Right forelimb (tissue), 1 donor: ENCODE measurements around the gene GZMH.
"Not testable (repeated sequence)": the region's sequence is repeated elsewhere in the genome, so short reads cannot be mapped to it uniquely, and the experiment has no call there.

Experiments
- DNase-seq: peaks from one replicate; pipeline ENCODE4 v3.0.0-alpha.2; 2018

Gene GZMH

DNA sequence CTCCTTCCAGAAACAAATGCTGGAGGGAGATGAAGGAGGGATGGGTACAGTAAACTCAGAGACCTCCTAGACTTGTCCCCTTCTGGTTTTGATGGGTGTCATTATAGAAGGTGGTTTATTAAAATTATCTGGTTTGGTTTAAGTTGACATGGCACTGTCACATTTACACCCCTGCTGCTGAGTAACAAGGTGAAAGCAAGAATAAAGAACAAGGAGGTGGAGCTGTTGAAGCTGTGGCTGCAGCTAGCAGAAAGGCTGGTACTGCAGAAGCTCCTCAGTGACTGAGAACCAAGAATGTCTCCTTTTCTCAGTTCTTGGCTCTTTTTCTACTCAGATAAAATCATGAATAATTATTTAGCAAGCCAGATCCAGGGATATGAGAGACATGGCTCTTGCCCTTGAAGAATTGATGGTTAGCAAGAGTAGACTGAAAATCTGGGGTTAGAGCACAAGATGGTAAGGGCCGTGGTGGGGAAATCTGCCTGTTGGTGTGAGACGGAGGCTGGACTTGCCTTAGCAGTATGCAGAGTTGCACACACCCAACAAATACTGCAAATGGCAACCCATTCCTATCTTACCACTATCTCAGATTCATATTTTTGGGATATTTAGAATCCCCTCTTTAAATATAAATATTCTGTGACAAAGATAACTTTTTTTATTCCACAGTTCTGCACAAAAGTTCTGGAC is at the start of gene GZMH:
Gene GZMH, minus strand, starts transcription at position 31 of the 690 bp plus-strand sequence. CDS start 72 bp downstream, outside the sequence.
- DNase-seq, result no peak

DNA sequence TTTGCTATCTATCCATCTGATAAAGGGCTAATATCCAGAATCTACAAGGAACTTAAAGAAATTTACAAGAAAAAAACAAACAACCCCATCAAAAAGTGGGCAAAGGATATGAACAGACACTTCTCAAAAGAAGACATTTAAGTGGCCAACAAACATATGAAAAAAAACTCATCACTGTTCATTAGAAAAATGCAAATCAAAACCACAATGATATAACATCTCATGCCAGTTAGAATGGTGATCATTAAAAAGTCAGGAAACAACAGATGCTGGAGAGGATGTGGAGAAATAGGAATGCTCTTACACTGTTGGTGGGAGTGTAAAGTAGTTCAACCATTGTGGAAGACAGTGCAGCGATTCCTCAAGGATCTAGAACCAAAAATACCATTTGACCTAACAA is 38.9 kb upstream of the GZMH start:
- not testable (repeated sequence) for DNase-seq

GRCh38 chr14:24639905-24640304 is 30.4 kb upstream of the GZMH start:
- no peak for DNase-seq

- DNase-seq, result no peak
Observed at GRCh38 chr14:24639270-24639669, 29.8 kb upstream of the GZMH start.

DNA sequence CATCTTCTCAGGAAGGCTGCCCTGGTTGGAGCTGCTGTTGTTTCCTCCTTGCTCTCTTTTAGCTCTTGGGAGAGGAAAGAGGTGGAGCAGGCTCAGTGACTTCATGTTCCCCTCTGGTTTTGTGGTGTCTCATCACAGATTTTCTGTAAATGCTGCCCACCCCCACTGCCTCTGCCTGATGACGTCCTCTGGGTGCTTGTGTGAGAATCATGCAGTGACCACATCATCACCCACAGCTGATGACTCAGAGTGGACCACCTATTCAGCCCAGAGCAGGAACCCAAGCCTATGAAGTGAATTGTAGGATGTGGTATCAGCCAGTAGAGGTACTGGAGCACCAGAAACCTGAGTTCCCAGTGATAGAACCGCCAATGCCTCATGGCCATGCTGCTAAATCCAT is 24.7 kb upstream of the GZMH start, which contains the start of gene GZMB:
Gene GZMB, minus strand, starts transcription at position 33 of the 400 bp plus-strand sequence. Its CDS starts 30 bp downstream, at position 3.
- no peak for DNase-seq

DNA sequence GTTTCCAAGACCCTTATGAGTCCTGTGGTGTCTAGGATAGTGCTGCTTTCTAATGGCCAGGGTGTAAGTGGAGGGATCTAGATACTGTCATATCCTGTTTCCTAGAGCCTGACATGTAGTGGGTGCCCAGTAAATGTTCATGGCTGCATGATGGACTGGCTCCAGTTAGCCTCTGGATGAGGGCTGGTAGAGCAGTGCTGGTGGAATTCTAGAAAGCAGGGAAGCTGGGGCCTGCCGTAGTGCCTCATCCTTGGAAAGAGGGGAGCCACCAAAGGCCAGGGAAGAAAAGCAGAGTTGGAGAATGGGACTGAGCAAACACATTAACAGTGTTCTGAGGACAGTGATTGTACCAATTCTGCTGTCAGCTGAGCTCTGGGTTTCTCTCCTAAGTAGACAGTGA is 23.9 kb upstream of the GZMH start:
- DNase-seq, result no peak

DNA sequence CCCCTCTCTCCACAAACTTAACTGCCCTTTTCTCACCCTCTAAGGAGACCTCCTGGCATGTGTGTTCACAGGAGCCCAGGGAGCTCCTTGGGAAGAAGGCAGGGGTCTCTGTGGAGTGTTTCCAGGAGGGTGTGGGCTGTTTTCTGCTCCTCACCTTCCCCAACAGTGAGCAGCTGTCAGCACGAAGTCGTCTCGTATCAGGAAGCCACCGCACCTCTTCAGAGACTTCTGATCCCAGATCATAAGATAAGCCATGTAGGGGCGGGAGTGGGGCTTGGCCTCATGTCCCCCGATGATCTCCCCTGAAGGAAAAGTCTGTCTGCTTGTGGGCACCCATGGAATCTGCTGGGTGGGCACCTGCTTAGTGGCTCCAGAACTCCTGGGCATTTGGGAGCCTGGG is 23.3 kb upstream of the GZMH start:
- DNase-seq, result no peak

GRCh38 chr14:24632336-24632735 is 22.9 kb upstream of the GZMH start:
- DNase-seq, result no peak

GRCh38 chr14:24631749-24632335 is 22.4 kb upstream of the GZMH start:
- no peak for DNase-seq

- no peak for DNase-seq
Observed at GRCh38 chr14:24630872-24631477, 21.5 kb upstream of the GZMH start.

DNA sequence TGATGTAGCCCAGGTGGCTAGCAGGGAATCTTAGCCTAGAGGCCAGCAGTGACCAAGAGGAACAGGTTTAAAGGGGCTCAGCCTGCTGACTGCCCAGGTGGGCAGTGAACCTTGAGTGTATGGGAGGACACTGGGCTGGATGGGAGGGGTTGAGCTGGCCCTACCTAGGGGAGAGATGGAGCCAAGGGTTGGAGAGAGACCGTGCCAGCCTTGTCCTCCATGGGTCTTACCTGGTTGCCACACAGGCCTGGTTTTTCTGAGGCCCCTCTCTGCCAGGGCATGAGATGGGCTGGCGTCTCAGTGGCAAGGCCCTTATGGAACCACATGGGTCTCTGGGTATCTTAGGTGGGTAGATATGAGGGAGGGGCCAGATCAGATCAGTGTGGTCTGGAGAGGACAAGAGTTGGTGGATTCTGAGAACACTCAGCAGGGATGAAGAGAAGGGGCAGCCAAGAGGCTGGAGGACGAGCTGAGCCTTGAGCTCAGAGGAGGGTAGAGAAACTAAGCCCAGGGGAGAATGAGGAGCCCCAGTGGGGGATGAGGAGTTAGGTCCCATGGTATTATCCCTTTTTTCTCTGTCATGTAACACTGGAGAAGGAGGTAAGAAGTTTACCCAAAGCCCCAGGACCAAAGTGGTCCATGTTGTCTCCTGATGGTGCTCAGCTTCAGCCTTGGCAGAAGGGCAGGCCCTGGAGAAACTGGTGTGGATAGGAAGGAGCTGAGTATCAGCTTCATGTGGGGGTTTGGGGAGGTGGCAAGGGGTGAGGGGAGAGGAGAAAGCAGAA is 20.8 kb upstream of the GZMH start:
- DNase-seq, result no peak

- DNase-seq, result no peak
Observed at GRCh38 chr14:24629521-24629920, 20.0 kb upstream of the GZMH start.

DNA sequence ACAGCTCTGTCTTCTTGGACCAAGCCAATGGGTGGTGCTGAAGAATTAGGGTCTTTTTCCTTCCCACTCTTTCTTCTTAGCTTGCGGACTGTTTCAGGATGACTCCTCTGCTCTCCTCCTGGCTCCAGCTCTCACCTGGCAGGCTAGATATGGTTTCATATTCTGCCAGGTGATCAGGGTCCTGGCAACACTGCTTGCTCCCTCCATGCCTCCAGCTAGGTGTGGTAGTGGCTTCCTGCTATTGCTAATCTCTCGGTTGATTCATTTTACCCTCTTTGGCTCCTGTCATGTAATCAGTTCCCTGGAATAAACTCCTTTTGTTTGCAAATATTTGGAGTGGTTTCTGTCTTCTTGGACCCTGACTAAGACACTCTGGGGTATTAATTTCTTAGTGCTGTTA is 4.3 kb upstream of the GZMH start:
- no peak for DNase-seq

GRCh38 chr14:24613241-24613640 is 3.8 kb upstream of the GZMH start:
- no peak for DNase-seq

GRCh38 chr14:24612196-24612595 is 2.7 kb upstream of the GZMH start:
- DNase-seq, result no peak

DNA sequence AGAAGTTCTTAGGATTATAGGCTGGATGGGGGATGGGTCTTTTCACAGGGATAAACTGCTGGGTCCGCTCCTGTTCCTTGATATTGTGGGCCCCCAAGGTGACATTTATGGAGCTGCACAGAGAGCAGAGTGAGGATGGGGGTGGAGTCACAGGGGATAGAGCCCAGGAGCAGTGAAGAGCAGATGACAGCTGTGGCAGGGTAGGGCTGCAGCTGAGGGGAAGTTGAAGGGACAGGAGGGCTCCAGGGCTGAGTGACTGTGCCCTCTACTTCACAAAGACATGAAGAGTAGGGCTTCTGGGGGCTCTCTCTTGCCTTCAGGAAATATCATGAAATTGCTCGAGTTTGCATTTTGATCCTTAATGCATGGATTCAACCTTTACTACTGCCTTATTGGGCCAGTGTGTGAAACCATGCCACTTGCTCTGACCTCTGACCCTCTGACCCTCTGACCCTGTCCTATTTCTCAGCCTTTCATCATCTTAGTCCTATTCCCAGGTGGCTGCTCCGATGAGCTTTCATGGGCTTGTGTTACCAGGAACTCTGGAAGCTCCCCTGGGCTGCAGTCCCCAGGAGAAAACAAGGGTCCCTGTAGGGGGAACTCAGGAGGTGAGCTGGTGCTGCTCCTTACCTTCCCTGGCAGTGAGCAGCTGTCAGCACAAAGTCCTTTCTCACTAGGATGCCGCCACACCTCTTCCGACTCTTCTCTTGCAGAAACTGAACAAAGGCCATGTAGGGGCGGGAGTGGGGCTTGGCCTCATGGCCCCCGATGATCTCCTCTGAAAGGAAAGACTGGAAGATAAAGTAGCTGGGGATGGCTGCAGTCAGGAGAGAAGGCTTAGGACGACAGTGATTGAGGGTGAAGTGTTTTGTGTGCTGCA is 1.6 kb downstream of the GZMH start:
- DNase-seq, result no peak

DNA sequence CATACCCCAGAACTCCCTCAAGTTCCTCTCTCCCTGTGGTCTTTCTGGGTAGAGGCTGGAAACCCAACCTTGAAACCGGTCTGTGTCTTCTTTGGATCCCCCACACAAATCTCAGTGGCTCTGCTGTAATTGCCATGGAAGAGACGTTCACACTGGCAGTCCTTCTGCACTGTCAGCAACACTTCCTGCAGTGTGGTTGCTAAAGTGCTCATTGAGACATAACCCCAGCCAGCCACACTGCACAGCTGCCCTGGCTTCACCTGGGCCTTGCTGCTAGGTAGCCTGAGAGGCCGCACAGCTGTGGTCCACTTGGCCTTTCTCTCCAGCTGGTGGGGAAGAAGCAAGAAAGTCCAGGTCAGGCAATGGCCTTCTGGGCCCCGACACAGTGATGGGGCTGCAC is 2.4 kb downstream of the GZMH start:
- DNase-seq, result no peak

- no peak for DNase-seq
Observed at GRCh38 chr14:24606297-24606696, 3.2 kb downstream of the GZMH start.

DNA sequence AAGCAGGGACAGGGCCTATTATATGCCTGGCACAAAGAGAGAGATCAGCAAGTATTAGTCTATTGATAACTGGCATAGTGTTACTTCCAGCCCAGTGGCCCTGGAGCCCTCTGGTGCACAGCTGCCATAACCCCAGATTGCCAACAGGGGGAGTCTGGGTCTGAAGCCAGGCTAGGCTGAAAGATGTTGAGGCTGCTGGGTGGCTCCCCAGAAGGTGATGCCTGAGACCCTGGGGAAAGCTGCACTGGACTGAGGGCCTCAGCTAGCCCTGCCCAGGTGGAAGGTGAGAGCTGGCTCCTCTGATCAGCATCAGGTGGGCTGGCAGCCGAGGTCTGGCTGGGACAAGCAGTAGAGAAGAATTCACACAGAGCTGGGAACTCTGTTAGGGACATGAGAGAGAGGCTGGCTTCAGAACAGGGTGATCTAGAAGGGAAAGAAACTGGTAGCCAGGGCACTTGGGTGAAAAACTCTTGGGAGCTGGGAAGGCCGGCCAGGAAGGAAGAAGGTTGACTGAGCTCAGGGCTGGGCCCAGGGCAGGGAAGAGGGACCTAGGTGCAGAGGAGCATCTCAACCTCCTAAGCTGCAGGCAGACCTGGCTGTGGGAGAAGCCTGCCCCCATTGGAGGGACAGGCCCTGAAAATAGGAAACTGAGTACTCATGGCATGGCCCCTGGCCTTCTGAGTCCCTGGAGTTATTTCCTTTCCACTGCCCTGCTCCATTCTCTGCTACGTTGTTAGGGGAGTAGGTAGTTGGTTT is 3.9 kb downstream of the GZMH start:
- no peak for DNase-seq

GRCh38 chr14:24597403-24597802 is 12.1 kb downstream of the GZMH start:
- DNase-seq, result no peak

GRCh38 chr14:24595073-24595808 is 14.2 kb downstream of the GZMH start:
- DNase-seq, result no peak
